Jurkat, Clone E6-1 (cell line): ENCODE measurements around the gene KBTBD12.

Source experiments
- DNase-seq: peaks from one replicate; pipeline ENCODE4 v3.0.0-alpha.2; 2011; ENCODE audit warnings: low read depth, low spot score
- H3K4me3 ChIP-seq: 2 replicates; pipeline ENCODE4 v1.5.1; 2011; ENCODE audit warnings: mild to moderate bottlenecking, low read length, control low read depth, moderate library complexity

KBTBD12 gene

DNA sequence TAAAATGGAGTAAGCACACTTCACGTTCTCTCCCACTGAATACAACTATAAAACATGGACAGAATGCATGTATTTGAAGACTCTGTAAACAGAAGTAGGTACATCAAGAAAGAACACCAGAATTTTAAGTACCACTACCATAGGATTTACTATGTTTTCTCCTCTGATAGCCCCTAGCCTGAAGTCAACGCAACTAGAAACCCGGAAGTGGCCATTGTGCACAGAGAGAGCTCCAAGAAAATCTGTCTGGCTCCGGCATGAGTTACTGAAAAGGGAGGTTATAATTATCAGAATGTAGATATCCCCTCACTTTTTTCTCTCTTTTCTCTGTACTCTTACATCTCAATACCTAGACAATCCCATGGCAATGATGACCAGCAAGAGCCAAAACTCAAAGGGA lies 23.8 kb downstream of the KBTBD12 start:
- no peak for DNase-seq

DNA sequence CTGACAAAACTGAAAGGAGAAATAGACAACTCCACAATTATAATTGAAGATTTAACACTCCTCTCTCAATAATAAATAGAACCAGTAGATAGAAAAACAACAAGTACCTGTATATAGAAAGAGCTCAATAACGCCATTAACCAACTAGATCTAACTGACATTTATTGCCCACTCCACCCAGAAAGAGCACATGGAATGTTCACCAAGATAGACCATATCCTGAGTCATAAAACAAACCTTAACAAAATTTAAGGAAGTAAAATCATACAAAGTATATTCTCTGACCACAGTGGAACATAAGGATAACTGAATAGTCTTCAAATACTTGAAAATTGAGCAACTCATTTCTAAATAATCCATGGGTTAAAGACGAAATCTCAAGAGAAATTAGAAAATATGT lies 25.1 kb downstream of the KBTBD12 start:
- H3K4me3 ChIP-seq, result no peak overlapping the region
- DNase-seq, result no peak

More for the DNA sequence above, 23.8 kb downstream of the KBTBD12 start:
- no peak overlapping the region for H3K4me3 ChIP-seq

DNA sequence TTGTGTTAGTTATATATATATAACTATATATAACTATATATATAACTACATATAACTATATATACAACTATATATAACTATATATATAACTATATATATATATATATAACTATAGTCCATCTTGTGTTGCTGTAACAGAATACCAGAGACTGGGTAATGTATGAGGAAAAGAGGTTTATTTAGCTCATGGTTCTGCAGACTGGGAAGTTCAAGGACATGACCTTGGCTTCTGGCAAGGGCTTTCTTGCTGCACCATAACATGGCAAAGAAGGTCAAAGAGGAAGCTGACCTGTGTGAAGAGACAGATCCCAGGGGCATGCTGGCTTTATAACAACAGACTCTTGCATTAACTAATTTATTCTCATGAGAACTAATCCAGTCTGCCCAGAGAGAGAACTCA lies 27.6 kb downstream of the KBTBD12 start:
- no peak overlapping the region for H3K4me3 ChIP-seq
- DNase-seq, result no peak

DNA sequence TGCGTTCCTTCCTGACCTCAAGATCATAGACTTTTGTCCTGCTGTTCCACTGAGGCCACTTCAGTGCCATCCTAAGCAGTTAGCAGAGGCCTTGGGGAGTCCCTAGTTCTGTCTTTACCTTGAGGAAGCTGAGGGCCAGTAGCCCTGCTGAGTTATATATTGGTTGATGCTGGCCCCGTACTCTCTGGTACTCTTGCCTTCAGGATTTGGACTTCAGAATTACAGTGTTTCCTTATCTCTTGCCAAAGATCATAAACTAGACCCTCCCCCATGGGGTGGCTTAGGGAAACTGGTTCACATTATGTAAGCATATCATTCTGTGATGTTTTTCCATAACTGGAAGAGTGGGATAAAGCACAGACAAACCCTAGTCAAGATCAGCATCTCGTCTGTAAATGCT lies 33.2 kb downstream of the KBTBD12 start:
- H3K4me3 ChIP-seq, result no peak overlapping the region
- DNase-seq, result no peak

DNA sequence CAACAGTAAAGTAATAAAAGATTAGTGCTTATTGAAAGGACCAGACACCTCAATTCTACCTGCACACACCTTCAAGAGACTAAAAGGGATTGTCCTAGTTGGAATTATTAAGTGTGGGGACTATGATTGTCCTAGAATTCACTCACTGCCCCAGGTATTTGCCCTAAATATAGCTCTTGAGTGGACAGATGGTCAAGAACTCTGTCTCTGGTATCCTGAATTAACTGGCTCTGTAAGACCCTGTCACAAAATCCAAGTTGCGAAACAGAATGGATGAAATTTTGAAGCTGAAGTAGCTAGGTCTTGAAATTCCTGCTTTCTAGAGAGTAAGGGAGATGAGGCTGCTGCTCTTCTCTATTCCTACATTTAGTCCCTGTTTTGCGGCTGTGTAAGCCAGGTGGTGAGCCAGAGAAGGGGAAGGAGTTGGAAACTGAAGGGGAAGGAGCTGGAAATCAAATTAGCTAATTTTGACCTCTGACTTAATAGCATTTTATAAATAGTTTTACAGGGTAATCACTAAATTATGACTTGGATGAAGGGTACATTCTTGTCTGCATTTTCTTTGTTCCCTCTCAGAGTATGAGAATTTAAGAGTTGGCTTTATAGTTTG lies 34.5 kb downstream of the KBTBD12 start:
- DNase-seq, result no peak
- no peak overlapping the region for H3K4me3 ChIP-seq

DNA sequence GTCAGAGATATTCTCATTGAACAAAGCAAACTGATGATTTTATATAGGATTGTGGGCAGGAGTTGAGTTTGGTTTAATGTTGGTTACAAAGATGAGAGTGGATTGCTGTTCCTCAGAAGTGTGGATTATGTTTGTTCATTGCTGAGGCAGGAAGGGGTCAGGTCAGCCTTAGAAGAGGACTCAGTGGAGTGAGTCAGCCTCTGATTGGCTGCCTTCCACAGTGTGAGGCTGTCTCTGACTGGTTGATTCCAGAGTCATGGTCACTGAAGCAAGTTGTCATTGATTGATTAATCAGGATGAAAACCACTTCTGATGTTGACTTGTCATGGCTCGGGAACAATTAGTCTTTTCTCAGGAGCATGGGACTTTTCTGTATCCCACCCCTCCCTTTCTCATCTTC lies 36.2 kb downstream of the KBTBD12 start:
- no peak for DNase-seq
- no peak overlapping the region for H3K4me3 ChIP-seq

DNA sequence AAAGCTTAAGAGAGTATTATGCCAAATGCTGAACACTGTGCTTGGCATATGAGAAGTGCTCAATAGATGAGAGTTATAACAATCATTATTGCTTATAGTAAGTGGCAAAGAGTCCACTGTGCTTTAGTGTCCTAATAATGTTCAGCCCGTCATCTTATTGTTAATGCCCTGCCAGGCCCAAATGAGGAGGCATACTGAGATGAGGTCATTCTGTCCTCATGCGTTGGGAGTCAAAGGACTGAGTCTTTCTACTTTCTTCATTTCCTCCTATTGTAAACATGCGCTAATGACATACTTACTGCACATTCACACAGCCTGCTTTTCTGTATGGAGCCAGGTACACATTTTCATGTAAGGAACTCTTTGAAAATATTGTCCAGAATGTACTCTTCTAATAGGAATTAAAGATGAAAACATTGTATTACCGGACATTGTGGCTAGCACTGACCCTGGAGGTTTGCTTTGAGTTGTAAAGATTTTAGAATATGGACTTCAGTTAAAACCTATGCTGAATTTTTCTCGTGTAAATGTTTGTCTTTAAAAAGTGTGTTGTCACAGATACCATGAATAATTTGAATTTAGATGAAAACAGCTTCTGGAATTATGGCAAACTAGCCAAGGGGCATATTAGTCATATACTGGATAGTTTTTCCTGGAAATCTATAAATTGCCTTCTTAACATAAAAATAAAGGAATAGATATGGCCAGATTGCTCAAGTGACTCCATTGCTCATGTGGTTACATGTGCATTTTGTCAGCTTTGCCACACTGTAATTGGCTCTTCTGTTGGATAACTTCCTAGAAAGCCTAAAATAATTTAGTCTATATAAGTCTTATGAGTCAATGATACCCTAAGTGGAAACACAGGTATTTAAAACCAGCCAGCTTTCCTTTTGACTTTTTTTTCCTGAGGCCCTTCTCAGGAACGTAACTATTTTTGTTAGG lies 38.3 kb downstream of the KBTBD12 start:
- H3K4me3 ChIP-seq, result no peak overlapping the region
- no peak for DNase-seq

DNA sequence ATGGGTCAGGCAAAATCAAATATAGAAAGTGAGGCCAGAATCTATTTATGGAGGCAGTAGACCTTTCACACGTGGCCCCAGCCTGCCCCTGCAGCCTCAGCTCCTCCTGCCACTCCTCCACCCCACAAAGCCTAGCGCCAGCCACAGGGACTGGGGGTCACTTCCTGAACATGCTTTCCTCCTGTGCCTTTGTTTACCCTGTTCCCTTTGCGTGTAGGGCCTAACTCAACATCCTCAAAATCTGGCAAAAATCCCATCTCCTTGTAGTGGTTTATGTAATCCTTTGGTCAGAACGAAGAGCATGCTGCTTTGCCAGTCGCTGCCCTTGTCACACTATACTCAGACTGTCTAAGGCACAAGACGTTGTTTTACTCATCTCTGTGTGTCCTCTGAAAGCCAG lies 39.6 kb downstream of the KBTBD12 start:
- no peak for DNase-seq
- H3K4me3 ChIP-seq, result no peak overlapping the region

DNA sequence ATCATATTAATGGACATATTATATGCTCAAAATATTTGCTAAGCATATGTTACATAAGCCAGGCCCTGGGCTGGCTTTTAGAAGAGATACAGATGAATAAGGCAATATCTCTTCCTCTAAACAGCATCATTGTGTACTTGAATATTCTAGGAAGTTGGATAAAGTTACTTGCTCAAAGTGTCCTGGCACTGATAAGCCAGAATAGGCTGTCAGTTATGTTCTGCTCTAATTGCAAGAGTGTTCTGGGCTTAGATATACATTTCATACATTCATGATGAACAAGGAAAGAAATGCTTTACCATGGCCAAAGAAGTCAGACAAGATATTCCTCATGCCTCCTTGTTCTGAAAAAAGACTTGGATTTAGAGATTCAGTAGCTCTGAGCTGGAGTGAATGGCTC lies 40.7 kb downstream of the KBTBD12 start:
- no peak overlapping the region for H3K4me3 ChIP-seq
- no peak for DNase-seq

DNA sequence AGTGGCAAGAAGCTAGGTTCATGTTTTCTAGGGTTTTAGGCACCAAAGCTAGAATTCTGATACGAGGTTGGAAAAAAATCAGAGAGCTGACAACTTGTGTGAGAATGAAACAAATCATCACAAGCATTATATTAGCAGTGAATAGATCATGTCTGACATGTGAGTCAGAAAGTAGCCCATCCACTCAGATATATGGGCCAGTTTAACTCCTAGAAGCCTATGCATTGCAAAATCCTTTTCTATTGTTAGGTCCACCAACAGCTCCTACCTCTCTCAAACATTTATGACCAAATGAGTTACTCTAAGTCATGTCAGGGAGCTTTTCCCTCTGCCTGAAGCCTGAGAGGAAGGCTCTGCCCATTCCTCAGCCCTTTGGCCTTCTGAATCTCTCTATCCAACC lies 44.0 kb downstream of the KBTBD12 start:
- DNase-seq, result no peak
- no peak overlapping the region for H3K4me3 ChIP-seq

DNA sequence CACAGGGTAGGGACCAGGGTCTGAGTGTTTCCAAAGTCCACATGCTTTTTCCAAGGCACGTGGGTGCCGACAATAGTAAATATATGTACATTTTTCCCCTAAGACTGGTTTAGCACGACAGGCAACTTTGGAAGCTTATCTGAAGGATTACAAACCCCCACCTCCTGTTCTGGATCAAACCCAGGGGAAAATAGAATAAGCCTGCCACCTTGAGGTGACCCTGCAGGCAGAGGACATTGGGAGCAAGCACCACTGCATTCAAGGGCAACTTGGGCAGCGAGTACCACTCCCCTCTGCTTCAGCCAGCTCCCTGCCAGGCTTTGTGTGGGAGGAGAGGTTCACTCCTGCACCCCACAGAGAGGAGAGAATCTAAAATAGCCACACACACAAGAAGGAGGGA lies 44.8 kb downstream of the KBTBD12 start:
- DNase-seq, result no peak
- no peak overlapping the region for H3K4me3 ChIP-seq

DNA sequence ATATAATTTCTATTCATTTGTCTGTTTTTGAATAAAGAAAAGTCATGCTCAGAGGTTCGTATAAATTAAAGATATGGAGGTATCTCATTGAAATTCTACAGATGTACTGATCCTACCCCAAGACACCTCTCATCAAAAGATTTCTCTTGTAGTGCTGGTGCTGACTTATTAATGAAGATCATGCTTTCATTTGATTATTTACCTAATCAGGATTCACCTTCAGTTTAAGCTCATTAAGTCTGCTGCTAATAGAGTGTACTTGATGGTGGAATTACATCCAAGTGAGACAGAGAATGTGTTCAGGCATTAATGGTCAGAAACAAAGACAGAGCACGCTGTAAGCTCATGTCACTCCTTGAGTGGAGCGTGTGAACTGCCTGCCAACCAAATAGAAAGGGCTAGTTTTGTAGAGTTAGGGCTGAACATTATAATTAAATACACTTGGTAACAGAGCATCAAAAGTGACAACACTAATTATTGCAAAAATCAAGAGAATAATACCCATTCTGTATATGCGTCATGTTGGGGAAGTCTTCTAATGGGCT lies 45.5 kb downstream of the KBTBD12 start:
- no peak overlapping the region for H3K4me3 ChIP-seq
- DNase-seq, result no peak

DNA sequence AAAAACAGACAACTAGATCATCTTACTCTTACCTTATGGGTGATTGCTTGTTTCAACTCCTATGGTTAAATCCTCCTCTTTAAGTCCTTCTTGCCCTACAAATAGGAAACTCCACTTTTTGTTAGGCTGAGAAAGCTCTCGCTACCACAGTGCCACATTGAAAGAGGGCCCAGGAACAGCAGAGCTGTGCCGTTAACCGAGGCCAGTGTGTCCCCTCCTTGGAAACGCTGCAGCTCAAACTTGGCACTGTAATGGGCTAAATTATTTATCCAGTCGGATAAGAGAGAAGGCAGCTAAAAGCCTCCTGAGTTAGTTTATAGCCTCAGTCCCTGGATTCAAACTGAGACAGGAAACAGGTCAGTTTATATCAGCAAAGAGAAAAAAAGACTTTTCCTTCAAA lies 46.1 kb downstream of the KBTBD12 start:
- H3K4me3 ChIP-seq, result no peak overlapping the region
- no peak for DNase-seq

DNA sequence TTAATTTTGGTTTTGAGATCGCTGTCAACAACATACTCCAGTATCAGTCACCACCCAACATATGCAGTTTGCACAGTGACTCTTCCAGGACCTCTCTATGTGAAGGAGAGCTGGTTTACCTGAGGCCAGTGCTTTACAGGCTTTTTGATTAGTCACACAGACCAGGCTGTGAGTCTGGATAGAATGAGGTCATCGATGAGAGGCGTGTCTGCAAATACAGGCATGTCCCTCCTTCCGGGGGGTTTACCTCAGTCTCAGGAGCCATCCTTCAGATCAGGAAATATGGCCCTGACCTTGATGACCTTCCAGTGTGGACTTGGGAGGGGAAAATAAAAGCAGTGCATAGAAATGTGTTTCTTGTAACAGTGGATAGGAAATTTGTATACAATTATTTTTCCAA lies 46.9 kb downstream of the KBTBD12 start:
- no peak overlapping the region for H3K4me3 ChIP-seq
- DNase-seq, result no peak

DNA sequence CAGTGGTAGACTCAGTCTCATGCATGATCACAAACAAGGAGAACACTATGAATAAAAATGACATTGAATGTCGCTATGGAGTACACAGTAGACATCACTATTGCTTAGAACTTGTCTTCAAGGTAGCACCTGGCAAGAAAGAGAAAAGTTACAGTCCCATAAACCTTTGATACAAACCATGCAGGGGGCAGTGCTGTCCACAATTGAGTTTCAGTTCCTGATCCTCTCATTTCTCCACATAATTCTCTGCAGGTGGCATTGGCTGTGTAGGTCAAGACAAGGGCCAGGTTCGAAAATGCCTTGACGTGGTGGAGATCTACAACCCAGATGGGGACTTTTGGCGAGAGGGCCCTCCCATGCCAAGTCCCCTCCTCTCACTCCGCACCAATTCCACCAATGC lies 47.9 kb downstream of the KBTBD12 start:
- DNase-seq, result no peak
- H3K4me3 ChIP-seq, result no peak overlapping the region

DNA sequence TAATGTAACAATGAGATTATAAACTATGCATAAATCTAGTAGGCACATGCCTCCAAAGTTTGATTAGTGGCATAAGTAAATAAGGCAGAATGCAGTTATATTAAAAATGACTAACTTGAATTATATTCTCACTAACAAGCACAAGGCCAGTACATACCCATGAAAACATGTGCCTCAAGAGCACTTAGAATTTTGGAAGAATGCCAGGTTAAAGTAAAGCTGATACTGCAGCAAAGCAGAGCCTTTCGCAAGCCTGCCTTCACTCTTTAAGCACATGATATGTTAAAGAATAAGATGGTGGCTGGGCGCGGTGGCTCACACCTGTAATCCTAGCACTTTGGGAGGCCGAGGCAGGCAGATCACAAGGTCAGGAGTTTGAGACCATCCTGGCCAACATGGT lies 49.0 kb downstream of the KBTBD12 start:
- H3K4me3 ChIP-seq, result no peak overlapping the region
- no peak for DNase-seq

DNA sequence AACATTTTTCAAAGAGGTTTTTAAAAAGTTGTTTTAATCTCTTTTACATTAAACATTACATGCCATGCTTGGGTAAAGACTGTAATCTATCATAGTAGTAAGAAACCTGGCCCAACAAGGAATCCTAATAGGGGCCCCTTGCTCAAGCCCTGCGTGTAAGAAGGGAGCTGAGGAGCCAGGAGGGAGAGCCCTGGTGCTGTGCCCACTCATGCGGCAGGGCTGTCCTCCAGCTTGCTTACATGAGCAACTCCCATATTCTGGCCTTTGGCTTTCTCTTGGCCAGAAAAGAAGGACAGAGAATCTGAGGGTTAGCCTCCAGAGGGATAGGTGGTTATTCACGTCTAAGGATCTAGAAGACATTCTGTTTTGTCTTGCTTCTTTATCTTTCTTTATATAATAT lies 49.8 kb downstream of the KBTBD12 start:
- H3K4me3 ChIP-seq, result no peak overlapping the region
- DNase-seq, result no peak

DNA sequence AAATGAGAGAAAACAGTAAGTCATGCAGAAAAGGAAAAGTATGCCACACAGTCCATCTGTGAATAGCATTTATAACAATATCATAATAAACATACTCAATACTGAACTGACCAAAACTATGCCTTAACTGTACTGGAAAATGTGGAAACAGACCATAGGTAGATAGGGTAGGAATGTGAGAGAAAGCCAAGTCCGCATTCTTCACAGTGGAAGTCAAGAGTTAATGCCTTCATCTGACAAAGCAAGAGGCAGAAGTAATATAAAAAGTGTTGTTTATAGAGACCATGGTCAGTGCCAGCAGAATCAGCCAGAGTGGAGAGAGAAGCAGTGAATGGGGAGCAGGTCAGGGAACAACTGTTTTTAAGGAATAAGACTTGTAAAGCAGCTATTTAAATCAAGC lies 52.3 kb downstream of the KBTBD12 start:
- no peak for DNase-seq
- no peak overlapping the region for H3K4me3 ChIP-seq

DNA sequence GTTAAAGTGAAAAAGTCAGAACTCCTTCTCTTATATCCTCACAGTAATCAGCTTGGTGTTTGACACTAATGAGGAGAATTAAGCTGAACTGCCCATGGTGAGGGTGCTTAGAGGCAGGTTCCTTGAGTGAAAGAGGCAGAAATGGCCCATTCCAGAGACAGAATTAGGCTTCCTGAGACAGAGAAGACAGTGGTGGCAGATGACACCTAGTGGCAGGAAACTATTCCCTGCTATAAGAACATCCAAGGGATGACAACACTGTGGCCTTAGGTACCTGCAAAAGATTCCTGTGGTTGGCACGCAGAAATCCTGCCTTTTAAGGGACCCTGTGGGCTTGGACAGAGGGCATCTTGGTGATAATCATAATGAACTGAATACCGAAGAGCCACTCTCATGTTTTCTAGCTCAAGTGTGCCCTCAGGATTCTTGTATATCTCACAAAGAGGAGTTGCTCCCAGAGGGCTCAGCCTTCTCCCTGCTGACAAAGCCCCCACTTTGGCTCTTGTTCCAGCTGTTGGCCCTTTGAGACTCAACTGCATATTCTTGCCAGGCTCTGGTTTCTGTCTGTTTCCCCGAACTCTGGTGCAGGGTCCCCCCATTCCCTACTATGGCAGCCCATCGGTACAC lies 56.0 kb downstream of the KBTBD12 start:
- no peak overlapping the region for H3K4me3 ChIP-seq
- DNase-seq, result peak; percentile 45

DNA sequence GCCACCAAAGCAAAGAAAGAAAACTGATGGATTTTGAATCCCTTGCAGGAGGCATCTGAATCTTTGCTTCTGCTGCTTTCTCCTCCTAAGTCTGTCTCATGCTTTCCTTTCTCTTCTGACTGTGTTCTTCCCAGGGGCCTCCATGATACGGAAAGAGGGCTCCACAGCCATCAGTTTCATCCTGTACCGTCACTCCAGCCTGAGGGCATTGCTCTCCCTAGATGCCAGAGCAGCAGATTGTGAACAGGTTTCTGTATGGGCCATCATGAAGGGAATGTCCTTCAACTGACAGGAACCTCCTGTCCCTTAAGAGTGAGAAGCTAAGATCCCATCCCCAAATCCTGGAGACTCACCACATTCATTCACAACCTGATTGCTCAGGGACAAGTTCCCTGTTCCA lies 59.2 kb downstream of the KBTBD12 start:
- H3K4me3 ChIP-seq, result no peak overlapping the region
- no peak for DNase-seq
